ENCODE data around the gene RAD51B.

DNA sequence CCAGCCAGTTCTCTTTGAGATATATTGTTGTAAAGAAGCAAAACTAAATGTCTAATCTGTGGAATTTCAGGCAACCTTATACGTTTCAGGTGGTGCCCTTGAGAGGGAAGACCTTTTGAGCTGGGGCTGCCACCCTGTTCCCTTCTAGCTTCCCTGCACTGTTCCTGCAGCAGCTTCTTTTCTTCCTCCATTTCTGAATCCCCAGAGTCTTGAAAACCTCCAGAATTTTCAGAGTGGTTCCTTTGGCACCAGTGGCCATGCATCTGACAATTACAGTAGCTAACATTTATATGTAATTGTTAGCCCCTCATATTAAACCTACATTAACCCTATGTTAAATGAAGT lies 702.0 kb downstream of the RAD51B start:
- TF ChIP-seq XRCC5 (optimal IDR thresholded peaks at IDR 0.05; ENCODE audit: low read length), result no peak
- no peak for TF ChIP-seq USF2 (IDR thresholded peaks at IDR 0.05; ENCODE audit: low read depth, low read length)
- TF ChIP-seq USF2 (CRISPR knock-in tag; IDR thresholded peaks at IDR 0.05; ENCODE audit: borderline replicate concordance), result no peak
- no peak for TF ChIP-seq ZNF446 (CRISPR knock-in tag; IDR thresholded peaks at IDR 0.05)

All from HepG2 (cell line).